Hematopoietic multipotent progenitor cell treated with erythropoietin and hydrocortisone succinate and interleukin-3 and kit ligand, for 6 days (in vitro differentiated cells): ENCODE data around the gene KCTD8.
A peak's percentile ranks its signal among the peaks of the same experiment; 100 is the strongest.

Source experiments
- DNase-seq: peaks from one replicate; pipeline ENCODE4 v3.0.0-alpha.2; 2015

The KCTD8 gene

GRCh38 chr4:44448521-44449461 lies at the start of gene KCTD8:
Gene KCTD8, minus strand, starts transcription at chr4:44448809.
- peak; percentile 84 for DNase-seq

GRCh38 chr4:44494810-44495701 lies 46.4 kb upstream of the KCTD8 start:
- no peak for DNase-seq

GRCh38 chr4:44493924-44494323 lies 45.3 kb upstream of the KCTD8 start:
- peak; percentile 49 for DNase-seq

GRCh38 chr4:44487341-44487740 lies 38.7 kb upstream of the KCTD8 start:
- no peak for DNase-seq

- no peak for DNase-seq
These were observed 31.1 kb upstream of the KCTD8 start for GRCh38 chr4:44479731-44480130.

- DNase-seq: no peak
These were observed 13.7 kb upstream of the KCTD8 start for GRCh38 chr4:44462259-44462658.

- peak; percentile 13 for DNase-seq
These were observed 775 bp downstream of the KCTD8 start for GRCh38 chr4:44447563-44448504.

GRCh38 chr4:44446801-44447562 lies 1.6 kb downstream of the KCTD8 start:
- no peak for DNase-seq

GRCh38 chr4:44446191-44446590 lies 2.4 kb downstream of the KCTD8 start:
- no peak for DNase-seq

GRCh38 chr4:44438687-44439086 lies 9.9 kb downstream of the KCTD8 start:
- no peak for DNase-seq

GRCh38 chr4:44434247-44434646 lies 14.4 kb downstream of the KCTD8 start:
- no peak for DNase-seq

GRCh38 chr4:44425614-44426208 lies 22.9 kb downstream of the KCTD8 start:
- no peak for DNase-seq

GRCh38 chr4:44422912-44423311 lies 25.7 kb downstream of the KCTD8 start:
- no peak for DNase-seq

GRCh38 chr4:44421330-44422065 lies 27.1 kb downstream of the KCTD8 start:
- DNase-seq: no peak

GRCh38 chr4:44415251-44415650 lies 33.4 kb downstream of the KCTD8 start:
- no peak for DNase-seq

GRCh38 chr4:44368413-44369167 lies 80.0 kb downstream of the KCTD8 start:
- no peak for DNase-seq

- no peak for DNase-seq
These were observed 94.4 kb downstream of the KCTD8 start for GRCh38 chr4:44354172-44354571.

- DNase-seq: peak; percentile 7
These were observed 97.5 kb downstream of the KCTD8 start for GRCh38 chr4:44351069-44351468.

- DNase-seq: no peak
These were observed 105.8 kb downstream of the KCTD8 start for GRCh38 chr4:44342800-44343199.

GRCh38 chr4:44326741-44327140 lies 121.9 kb downstream of the KCTD8 start:
- no peak for DNase-seq
